Endodermal cell (in vitro differentiated cells): Measurements from ENCODE around the gene PLEKHO2. TPM values are rescaled to one million over a fixed set of nuclear protein-coding genes. Genes with fewer than 3 reads are reported as not detected.

Source experiments
- DNase-seq: peaks from one replicate; pipeline ENCODE4 v3.0.0-alpha.2; 2017
- H3K27ac ChIP-seq: 2 replicates; pipeline ENCODE4 v1.5.1; 2013; ENCODE audit warnings: mild to moderate bottlenecking, low read depth, low read length, moderate library complexity
- H3K27me3 ChIP-seq: 2 replicates; pipeline ENCODE4 v1.6.1; 2013; ENCODE audit warnings: mild to moderate bottlenecking, low read length, moderate library complexity; ENCODE audit not compliant: insufficient read depth, control insufficient read depth, poor library complexity, severe bottlenecking
- H3K36me3 ChIP-seq: 2 replicates; pipeline ENCODE4 v1.7.0; 2013; ENCODE audit warnings: mild to moderate bottlenecking, low read length, moderate library complexity; ENCODE audit not compliant: control insufficient read depth, insufficient read depth
- H3K4me1 ChIP-seq: one replicate; pipeline ENCODE4 v1.7.0; 2013; ENCODE audit warnings: low read length; ENCODE audit not compliant: control insufficient read depth, insufficient read depth
- H3K4me3 ChIP-seq: 2 replicates; pipeline ENCODE4 v1.5.1; 2013; ENCODE audit warnings: mild to moderate bottlenecking, low read length, moderate library complexity
- H3K9ac ChIP-seq: 2 replicates; pipeline ENCODE4 v1.6.1; 2013; ENCODE audit warnings: mild to moderate bottlenecking, low read length, moderate library complexity; ENCODE audit not compliant: poor library complexity, severe bottlenecking; ENCODE audit errors: extremely low read depth
- H3K9me3 ChIP-seq: 2 replicates; pipeline ENCODE4 v1.6.1; 2013; ENCODE audit warnings: mild to moderate bottlenecking, low read length, moderate library complexity; ENCODE audit not compliant: control insufficient read depth
- H3K27ac Mint-ChIP-seq: 2 replicates; pipeline ENCODE4 v1.8.0; 2020; ENCODE audit warnings: mixed read lengths
- H3K27me3 Mint-ChIP-seq: 2 replicates; pipeline ENCODE4 v1.8.0; 2021; ENCODE audit warnings: mild to moderate bottlenecking, mixed read lengths; ENCODE audit not compliant: insufficient read depth
- H3K36me3 Mint-ChIP-seq: 2 replicates; pipeline ENCODE4 v1.8.0; 2020; ENCODE audit warnings: low read depth, mixed read lengths
- H3K4me1 Mint-ChIP-seq: 2 replicates; pipeline ENCODE4 v1.8.0; 2020; ENCODE audit warnings: mixed read lengths
- H3K4me3 Mint-ChIP-seq: 2 replicates; pipeline ENCODE4 v1.8.0; 2020; ENCODE audit warnings: mild to moderate bottlenecking, moderate library complexity, mixed read lengths
- H3K9me3 Mint-ChIP-seq: 2 replicates; pipeline ENCODE4 v1.8.0; 2020; ENCODE audit warnings: mild to moderate bottlenecking, mixed read lengths
- WGBS, 2 experiments: methylation state at CpG; one replicate each; pipeline versions ENCODE4 v1.1.5 to v1.1.7; 2013; ENCODE audit warnings: missing lambda C conversion rate in 2 of 2, mixed read lengths in 1 of 2; ENCODE audit not compliant: insufficient coverage in 1 of 2, insufficient read length in 1 of 2; 5-methylcytosine and 5-hydroxymethylcytosine counted together
- total RNA-seq, 2 donors: library from RNA; stranded (reverse); fragmentation: NEBNext Ultra II Directional in 1 of 2; extraction: Animal tissue kit (Norgen Biotek cat#: 25700) in 1 of 2; gene quantifications; 2 replicates in 1 of 2; 3 replicates in 1 of 2; pipeline ENCODE4 v1.2.1, GENCODE V29; 2021
- TF ChIP-seq, protein P1 (sequence below): fragments of 200-600 bp; sonication (generic); conservative IDR thresholded peaks from 2 replicates; pipeline ENCODE4 v1.5.0; 2021; ENCODE audit warnings: antibody characterized with exemption, mild to moderate bottlenecking

PLEKHO2 gene
- total RNA-seq, 2 donors from 2014 or later = 10.2 to 12.9 TPM

- no peak overlapping the region for H3K27ac Mint-ChIP-seq
- TF ChIP-seq, protein P1, sequence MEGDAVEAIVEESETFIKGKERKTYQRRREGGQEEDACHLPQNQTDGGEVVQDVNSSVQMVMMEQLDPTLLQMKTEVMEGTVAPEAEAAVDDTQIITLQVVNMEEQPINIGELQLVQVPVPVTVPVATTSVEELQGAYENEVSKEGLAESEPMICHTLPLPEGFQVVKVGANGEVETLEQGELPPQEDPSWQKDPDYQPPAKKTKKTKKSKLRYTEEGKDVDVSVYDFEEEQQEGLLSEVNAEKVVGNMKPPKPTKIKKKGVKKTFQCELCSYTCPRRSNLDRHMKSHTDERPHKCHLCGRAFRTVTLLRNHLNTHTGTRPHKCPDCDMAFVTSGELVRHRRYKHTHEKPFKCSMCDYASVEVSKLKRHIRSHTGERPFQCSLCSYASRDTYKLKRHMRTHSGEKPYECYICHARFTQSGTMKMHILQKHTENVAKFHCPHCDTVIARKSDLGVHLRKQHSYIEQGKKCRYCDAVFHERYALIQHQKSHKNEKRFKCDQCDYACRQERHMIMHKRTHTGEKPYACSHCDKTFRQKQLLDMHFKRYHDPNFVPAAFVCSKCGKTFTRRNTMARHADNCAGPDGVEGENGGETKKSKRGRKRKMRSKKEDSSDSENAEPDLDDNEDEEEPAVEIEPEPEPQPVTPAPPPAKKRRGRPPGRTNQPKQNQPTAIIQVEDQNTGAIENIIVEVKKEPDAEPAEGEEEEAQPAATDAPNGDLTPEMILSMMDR = no peak
- Histone ChIP-seq H3K9me3 (no peaks in the 10 kb centered on the region), H3K4me3 (no peak overlapping the region), H3K4me1 (no peaks in the 10 kb centered on the region), H3K36me3 (peaks cover 46% of the 10 kb centered on the region), H3K9ac (no peak overlapping the region), H3K27me3 (no peaks in the 10 kb centered on the region), H3K27ac (no peak overlapping the region)
- H3K4me1 Mint-ChIP-seq = peaks cover 18% of the 10 kb centered on the region
- DNase-seq = peak; percentile 37
- 79% methylated on average over 4 of the region's 4 CpGs; no CpG with 5 or more reads in 1 of the 2 experiments for WGBS, 2 experiments
- no peaks in the 10 kb centered on the region for H3K27me3 Mint-ChIP-seq
- H3K4me3 Mint-ChIP-seq = no peak overlapping the region
- H3K36me3 Mint-ChIP-seq = peaks cover 44% of the 10 kb centered on the region
- no peaks in the 10 kb centered on the region for H3K9me3 Mint-ChIP-seq
These were observed 12.3 kb downstream of the PLEKHO2 start for GRCh38 chr15:64854041-64854440.

DNA sequence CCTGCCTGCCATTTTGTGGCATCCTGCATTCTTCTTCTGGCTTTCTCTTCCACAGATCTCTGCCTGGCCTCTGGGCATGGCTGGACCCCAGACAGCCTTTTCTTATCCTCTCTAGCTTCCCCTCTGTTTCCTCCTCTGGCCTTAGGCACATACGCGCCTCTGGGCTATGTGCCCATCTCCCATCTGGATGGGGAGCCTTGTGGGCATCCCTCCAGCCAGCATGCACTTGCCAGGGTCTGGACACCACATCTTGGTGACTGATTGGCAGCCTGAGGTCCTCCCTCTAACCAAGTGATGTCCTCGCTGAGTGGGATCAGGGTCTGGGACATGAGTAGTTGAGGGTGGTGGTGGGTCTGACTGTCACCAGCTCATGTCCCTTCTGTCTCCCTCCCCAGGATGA, 12.8 kb downstream of the PLEKHO2 start:
- no peak overlapping the region for H3K27ac ChIP-seq
- TF ChIP-seq, protein P1 = no peak

GRCh38 chr15:64855205-64855975, 13.7 kb downstream of the PLEKHO2 start:
- H3K4me1 Mint-ChIP-seq = peaks cover 18% of the 10 kb centered on the region
- H3K9me3 ChIP-seq = no peaks in the 10 kb centered on the region
- peaks cover 48% of the 10 kb centered on the region for H3K36me3 ChIP-seq
- H3K4me3 Mint-ChIP-seq = no peak overlapping the region
- H3K4me3 ChIP-seq = no peak overlapping the region
- no peaks in the 10 kb centered on the region for H3K27me3 ChIP-seq
- 93 to 97% methylated on average over 5 to 7 of the region's 7 CpGs for WGBS, 2 experiments
- no peak overlapping the region for H3K9ac ChIP-seq
- H3K27ac ChIP-seq = peak overlapping the region; percentile 41
- TF ChIP-seq, protein P1 = no peak
- peaks cover 49% of the 10 kb centered on the region for H3K36me3 Mint-ChIP-seq
- DNase-seq = no peak
- no peaks in the 10 kb centered on the region for H3K4me1 ChIP-seq
- no peaks in the 10 kb centered on the region for H3K9me3 Mint-ChIP-seq
- peak overlapping the region; percentile 69 for H3K27ac Mint-ChIP-seq
- no peaks in the 10 kb centered on the region for H3K27me3 Mint-ChIP-seq

More for the DNA sequence above, 12.8 kb downstream of the PLEKHO2 start:
- Mint-ChIP-seq H3K9me3 (no peaks in the 10 kb centered on the region), H3K4me1 (peaks cover 18% of the 10 kb centered on the region), H3K27me3 (no peaks in the 10 kb centered on the region), H3K4me3 (no peak overlapping the region), H3K36me3 (peaks cover 43% of the 10 kb centered on the region), H3K27ac (peak overlapping the region; percentile 52)
- Histone ChIP-seq H3K4me3 (no peak overlapping the region), H3K9ac (no peak overlapping the region), H3K36me3 (peaks cover 48% of the 10 kb centered on the region), H3K4me1 (no peaks in the 10 kb centered on the region), H3K9me3 (no peaks in the 10 kb centered on the region), H3K27me3 (no peaks in the 10 kb centered on the region)
- no peak for DNase-seq
- 83 to 96% methylated on average over 2 to 3 of the region's 3 CpGs for WGBS, 2 experiments
